ENCODE results near the gene NECAB2.

GRCh38 chr16:83959656-83960434, 8.2 kb upstream of the NECAB2 start:
- TF ChIP-seq EZH2 (IDR thresholded peaks at IDR 0.05; ENCODE audit: borderline replicate concordance, low read length) = no peak
- no peak for TF ChIP-seq CTCF (conservative IDR thresholded peaks at IDR 0.05 in 1 of 2, IDR thresholded peaks at IDR 0.05 in 1 of 2; ENCODE audit: extremely low read depth in 1 of 2, insufficient read depth in 1 of 2, low read depth in 1 of 2, low read length in 2 of 2)

Measured in mammary epithelial cell (primary cell).